ENCODE measurements around the gene MAOB.

DNA sequence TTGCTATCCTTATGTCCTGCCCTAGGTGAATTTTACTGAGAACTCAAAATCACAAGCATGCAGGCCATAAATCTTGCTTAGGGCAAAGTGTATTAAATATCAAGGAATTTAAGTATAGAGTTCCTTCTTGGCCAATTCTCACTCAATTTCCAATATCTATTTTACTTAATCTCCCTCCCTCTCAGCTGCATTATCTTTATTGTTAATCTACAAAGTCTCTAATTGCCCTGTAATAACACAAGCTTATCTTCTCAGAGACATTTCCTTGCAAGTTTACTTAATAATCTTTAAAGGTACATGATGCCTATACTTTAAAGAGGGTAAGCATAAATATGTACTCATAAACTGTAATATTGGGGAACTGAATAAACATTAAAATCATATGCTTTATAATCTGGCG is 26.9 kb upstream of the MAOB start:
- TF ChIP-seq, protein P1, sequence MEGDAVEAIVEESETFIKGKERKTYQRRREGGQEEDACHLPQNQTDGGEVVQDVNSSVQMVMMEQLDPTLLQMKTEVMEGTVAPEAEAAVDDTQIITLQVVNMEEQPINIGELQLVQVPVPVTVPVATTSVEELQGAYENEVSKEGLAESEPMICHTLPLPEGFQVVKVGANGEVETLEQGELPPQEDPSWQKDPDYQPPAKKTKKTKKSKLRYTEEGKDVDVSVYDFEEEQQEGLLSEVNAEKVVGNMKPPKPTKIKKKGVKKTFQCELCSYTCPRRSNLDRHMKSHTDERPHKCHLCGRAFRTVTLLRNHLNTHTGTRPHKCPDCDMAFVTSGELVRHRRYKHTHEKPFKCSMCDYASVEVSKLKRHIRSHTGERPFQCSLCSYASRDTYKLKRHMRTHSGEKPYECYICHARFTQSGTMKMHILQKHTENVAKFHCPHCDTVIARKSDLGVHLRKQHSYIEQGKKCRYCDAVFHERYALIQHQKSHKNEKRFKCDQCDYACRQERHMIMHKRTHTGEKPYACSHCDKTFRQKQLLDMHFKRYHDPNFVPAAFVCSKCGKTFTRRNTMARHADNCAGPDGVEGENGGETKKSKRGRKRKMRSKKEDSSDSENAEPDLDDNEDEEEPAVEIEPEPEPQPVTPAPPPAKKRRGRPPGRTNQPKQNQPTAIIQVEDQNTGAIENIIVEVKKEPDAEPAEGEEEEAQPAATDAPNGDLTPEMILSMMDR (IDR thresholded peaks at IDR 0.05; ENCODE audit: insufficient read depth, low read length): no peak
- TF ChIP-seq GABPA (IDR thresholded peaks at IDR 0.05; ENCODE audit: low read depth) (no peak), POLR2AphosphoS5 (IDR thresholded peaks at IDR 0.05; ENCODE audit: low read depth) (no peak), SPI1 (IDR thresholded peaks at IDR 0.05; ENCODE audit: borderline replicate concordance, low read depth) (no peak)
- TF ChIP-seq, protein P2, sequence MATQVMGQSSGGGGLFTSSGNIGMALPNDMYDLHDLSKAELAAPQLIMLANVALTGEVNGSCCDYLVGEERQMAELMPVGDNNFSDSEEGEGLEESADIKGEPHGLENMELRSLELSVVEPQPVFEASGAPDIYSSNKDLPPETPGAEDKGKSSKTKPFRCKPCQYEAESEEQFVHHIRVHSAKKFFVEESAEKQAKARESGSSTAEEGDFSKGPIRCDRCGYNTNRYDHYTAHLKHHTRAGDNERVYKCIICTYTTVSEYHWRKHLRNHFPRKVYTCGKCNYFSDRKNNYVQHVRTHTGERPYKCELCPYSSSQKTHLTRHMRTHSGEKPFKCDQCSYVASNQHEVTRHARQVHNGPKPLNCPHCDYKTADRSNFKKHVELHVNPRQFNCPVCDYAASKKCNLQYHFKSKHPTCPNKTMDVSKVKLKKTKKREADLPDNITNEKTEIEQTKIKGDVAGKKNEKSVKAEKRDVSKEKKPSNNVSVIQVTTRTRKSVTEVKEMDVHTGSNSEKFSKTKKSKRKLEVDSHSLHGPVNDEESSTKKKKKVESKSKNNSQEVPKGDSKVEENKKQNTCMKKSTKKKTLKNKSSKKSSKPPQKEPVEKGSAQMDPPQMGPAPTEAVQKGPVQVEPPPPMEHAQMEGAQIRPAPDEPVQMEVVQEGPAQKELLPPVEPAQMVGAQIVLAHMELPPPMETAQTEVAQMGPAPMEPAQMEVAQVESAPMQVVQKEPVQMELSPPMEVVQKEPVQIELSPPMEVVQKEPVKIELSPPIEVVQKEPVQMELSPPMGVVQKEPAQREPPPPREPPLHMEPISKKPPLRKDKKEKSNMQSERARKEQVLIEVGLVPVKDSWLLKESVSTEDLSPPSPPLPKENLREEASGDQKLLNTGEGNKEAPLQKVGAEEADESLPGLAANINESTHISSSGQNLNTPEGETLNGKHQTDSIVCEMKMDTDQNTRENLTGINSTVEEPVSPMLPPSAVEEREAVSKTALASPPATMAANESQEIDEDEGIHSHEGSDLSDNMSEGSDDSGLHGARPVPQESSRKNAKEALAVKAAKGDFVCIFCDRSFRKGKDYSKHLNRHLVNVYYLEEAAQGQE (IDR thresholded peaks at IDR 0.05; ENCODE audit: insufficient replicate concordance, low read depth): no peak
